CD14-positive monocyte (primary cell): ENCODE measurements around the gene TRIM60. TPM values are rescaled to one million over a fixed set of nuclear protein-coding genes. Genes with fewer than 3 reads are reported as not detected.

Experiments
- DNase-seq, 3 donors: peaks; one replicate each; pipeline ENCODE4 v3.0.0-alpha.2; 2011 to 2022
- H2AFZ ChIP-seq: 2 replicates; pipeline ENCODE4 v1.6.0; 2012; ENCODE audit warnings: mild to moderate bottlenecking, low read depth, low read length, inconsistent platforms; ENCODE audit not compliant: insufficient read depth, poor library complexity, severe bottlenecking
- H3K27ac ChIP-seq, 2 donors: 1 replicate in 1 of 2; 2 replicates in 1 of 2; pipeline ENCODE4 v1.5.1; 2012 to 2013; ENCODE audit warnings: low read length in 2 of 2, control low read depth in 1 of 2, inconsistent platforms in 1 of 2, low read depth in 1 of 2, mild to moderate bottlenecking in 1 of 2
- H3K27me3 ChIP-seq, 2 donors: one replicate each; pipeline versions ENCODE4 v1.6.0 to v1.6.1; 2011 to 2013; ENCODE audit warnings: low read length in 2 of 2; ENCODE audit not compliant: control insufficient read depth in 2 of 2, insufficient read depth in 2 of 2
- H3K36me3 ChIP-seq, 2 donors: replicated peaks in 1 of 2; 1 replicate in 1 of 2; 2 replicates in 1 of 2; pipeline versions ENCODE4 v1.5.1 to v1.6.1; 2012 to 2013; ENCODE audit warnings: low read length in 2 of 2, control low read depth in 1 of 2, inconsistent platforms in 1 of 2, mild to moderate bottlenecking in 1 of 2; ENCODE audit not compliant: insufficient read depth in 2 of 2, control insufficient read depth in 1 of 2
- H3K4me1 ChIP-seq, 2 donors: 1 replicate in 1 of 2; 2 replicates in 1 of 2; pipeline versions ENCODE4 v1.5.1 to v1.6.1; 2012 to 2013; ENCODE audit warnings: low read length in 2 of 2, control low read depth in 1 of 2, inconsistent platforms in 1 of 2, mild to moderate bottlenecking in 1 of 2, moderate library complexity in 1 of 2; ENCODE audit not compliant: insufficient read depth in 2 of 2, control insufficient read depth in 1 of 2
- H3K4me2 ChIP-seq: replicated peaks from 2 replicates; pipeline ENCODE3; 2012; ENCODE audit warnings: low read length, moderate library complexity, mild to moderate bottlenecking; ENCODE audit not compliant: poor library complexity, severe bottlenecking; ENCODE audit errors: extremely low read depth
- H3K4me3 ChIP-seq, 3 experiments: fragments of 200-600 bp in 1 of 3; sonication (generic) in 1 of 3; replicated peaks in 1 of 3; 1 replicate in 2 of 3; 2 replicates in 1 of 3; pipeline ENCODE4 v1.5.1; 2011 to 2013; ENCODE audit warnings: low read length in 3 of 3, mild to moderate bottlenecking in 3 of 3, control low read depth in 2 of 3, low read depth in 2 of 3, inconsistent platforms in 1 of 3, moderate library complexity in 1 of 3
- H3K79me2 ChIP-seq: 2 replicates; pipeline ENCODE4 v1.6.0; 2012; ENCODE audit warnings: mild to moderate bottlenecking, control low read depth, inconsistent platforms, low read length, moderate library complexity; ENCODE audit not compliant: insufficient read depth
- H3K9ac ChIP-seq: 2 replicates; pipeline ENCODE4 v1.6.0; 2017; ENCODE audit warnings: low read length, mild to moderate bottlenecking; ENCODE audit not compliant: insufficient read depth, poor library complexity, severe bottlenecking
- H3K9me3 ChIP-seq, 2 donors: replicated peaks in 1 of 2; 1 replicate in 1 of 2; 2 replicates in 1 of 2; pipeline versions ENCODE4 v1.5.1 to v1.6.1; 2012 to 2013; ENCODE audit warnings: low read length in 2 of 2, control low read depth in 1 of 2; ENCODE audit not compliant: control insufficient read depth in 1 of 2, insufficient read depth in 1 of 2
- H4K20me1 ChIP-seq: 2 replicates; pipeline ENCODE4 v1.6.0; 2012; ENCODE audit warnings: mild to moderate bottlenecking, low read length, control low read depth, moderate library complexity; ENCODE audit not compliant: insufficient read depth
- H3K27ac Mint-ChIP-seq, 7 donors: one replicate each; pipeline ENCODE4 v1.8.0; 2020; ENCODE audit warnings: mild to moderate bottlenecking in 7 of 7, mixed read lengths in 7 of 7, moderate library complexity in 6 of 7, inconsistent platforms in 2 of 7
- H3K27me3 Mint-ChIP-seq, 3 donors: one replicate each; pipeline ENCODE4 v1.8.0; 2021 to 2022; ENCODE audit warnings: low read depth in 3 of 3, mild to moderate bottlenecking in 3 of 3, mixed read lengths in 3 of 3, moderate library complexity in 3 of 3, inconsistent platforms in 1 of 3
- H3K36me3 Mint-ChIP-seq, 2 donors: one replicate each; pipeline ENCODE4 v1.8.0; 2020; ENCODE audit warnings: mixed read lengths in 2 of 2, inconsistent platforms in 1 of 2, mild to moderate bottlenecking in 1 of 2
- H3K4me1 Mint-ChIP-seq: one replicate; pipeline ENCODE4 v1.8.0; 2020; ENCODE audit warnings: mild to moderate bottlenecking, mixed read lengths
- H3K4me3 Mint-ChIP-seq, 2 donors: one replicate each; pipeline ENCODE4 v1.8.0; 2020; ENCODE audit warnings: mild to moderate bottlenecking in 2 of 2, mixed read lengths in 2 of 2, moderate library complexity in 1 of 2
- H3K9me3 Mint-ChIP-seq, 7 donors: one replicate each; pipeline ENCODE4 v1.8.0; 2020 to 2022; ENCODE audit warnings: mixed read lengths in 7 of 7, mild to moderate bottlenecking in 6 of 7, moderate library complexity in 6 of 7, inconsistent platforms in 2 of 7
- CTCF ChIP-seq: fragments of 200-600 bp; IDR thresholded peaks from one replicate; pipeline ENCODE4 v1.8.0; 2022; ENCODE audit warnings: antibody characterized with exemption, mild to moderate bottlenecking
- WGBS: methylation state at CpG from one replicate; pipeline ENCODE4 v1.1.5; 2013; ENCODE audit warnings: missing lambda C conversion rate; ENCODE audit not compliant: insufficient coverage; 5-methylcytosine and 5-hydroxymethylcytosine counted together
- intact Hi-C, 2 donors: fragments of 100-400 bp; cut with micrococcal nuclease; formaldehyde crosslinking; loops; one replicate each; pipeline versions ENCODE4 v1.15.0 to v1.15.1; 2023
- polyA plus RNA-seq, 3 donors: library from polyadenylated mRNA; depleted of rRNA in 1 of 3; unstranded in 2 of 3; stranded (reverse) in 1 of 3; fragments of 300-500 nt in 2 of 3; fragments of >200 nt in 1 of 3; fragmentation: Illumina TruSeq in 2 of 3; gene quantifications; 1 replicate in 2 of 3; 2 replicates in 1 of 3; pipeline ENCODE4 v1.2.3, GENCODE V29; 2012 to 2021
- small RNA-seq: library from RNA; depleted of rRNA; stranded (forward); fragments of <200 nt; gene quantifications from one replicate; pipeline ENCODE3, GENCODE V24; 2012; ENCODE audit warnings: low read depth; ENCODE audit not compliant: insufficient read length

The TRIM60 gene
- polyA plus RNA-seq, 3 donors = not detected

- Histone ChIP-seq H2AFZ (no peak overlapping the region), H3K27ac (no peak overlapping the region), H3K9ac (no peak overlapping the region), H3K36me3 (peaks cover 45 to 91% of the 10 kb centered on the region in 2 donors), H3K9me3 (no peaks in the 10 kb centered on the region), H4K20me1 (no peaks in the 10 kb centered on the region), H3K4me3 (no peak overlapping the region), H3K4me2 (no peak overlapping the region), H3K79me2 (no peaks in the 10 kb centered on the region), H3K27me3 (no peaks in the 10 kb centered on the region), H3K4me1 (no peaks in the 10 kb centered on the region)
- H3K36me3 Mint-ChIP-seq = peaks cover 49 to 73% of the 10 kb centered on the region in 2 donors
- intact Hi-C loops = no loop called here
- no peak for TF ChIP-seq CTCF
- H3K27me3 Mint-ChIP-seq = no peaks in the 10 kb centered on the region
- H3K9me3 Mint-ChIP-seq = no peaks in the 10 kb centered on the region
- no peaks in the 10 kb centered on the region for H3K4me1 Mint-ChIP-seq
- peak overlapping the region in 3 of 7 donors; percentile 20 to 68 (median 37) for H3K27ac Mint-ChIP-seq
- no CpG with 5 or more reads among the region's 2 CpGs for WGBS
- H3K4me3 Mint-ChIP-seq = no peak overlapping the region
- no peak for DNase-seq
These were observed 54.1 kb downstream of the TRIM60 start for GRCh38 chr4:165085946-165086345.

- no peak overlapping the region for H3K27ac ChIP-seq
- H3K4me2 ChIP-seq = no peak overlapping the region
- Mint-ChIP-seq H3K27me3 (no peaks in the 10 kb centered on the region), H3K9me3 (no peaks in the 10 kb centered on the region), H3K4me1 (no peaks in the 10 kb centered on the region), H3K4me3 (no peak overlapping the region), H3K36me3 (peaks cover 60 to 94% of the 10 kb centered on the region in 2 donors), H3K27ac (no peak overlapping the region)
- intact Hi-C loops = no loop called here
- TF ChIP-seq CTCF = no peak
- H2AFZ ChIP-seq = no peak overlapping the region
- no peaks in the 10 kb centered on the region for H3K9me3 ChIP-seq
- H3K36me3 ChIP-seq = peaks cover 60 to 98% of the 10 kb centered on the region in 2 donors
- no peak for DNase-seq
- 90% methylated on average over 3 of the region's 3 CpGs for WGBS
- no peaks in the 10 kb centered on the region for H3K27me3 ChIP-seq
- H3K4me3 ChIP-seq = no peak overlapping the region
- no peaks in the 10 kb centered on the region for H4K20me1 ChIP-seq
- H3K79me2 ChIP-seq = no peaks in the 10 kb centered on the region
- no peak overlapping the region for H3K9ac ChIP-seq
- H3K4me1 ChIP-seq = no peaks in the 10 kb centered on the region
These were observed 56.6 kb downstream of the TRIM60 start for GRCh38 chr4:165088366-165088765.

Small RNA genes within 50 kb of the gene (small RNA-seq; reads per million reads assigned to genes)
- not detected for gene AC106872.12

Other genes starting within 250 kb of the TRIM60 start
- not detected for gene APELA, start 154.8 kb upstream of the TRIM60 start, polyA plus RNA-seq
- under 1 TPM in 1 of 3 donors, not detected in 2; 0.04 TPM for gene TRIM61, start 54.3 kb upstream of the TRIM60 start, polyA plus RNA-seq
- gene TRIM75, start 21.9 kb downstream of the TRIM60 start, polyA plus RNA-seq = not detected
- 10 to 100 TPM in 2 of 3 donors, 1 to 10 TPM in 1; 7.3 to 22.4 (median 15.5) TPM for gene TMEM192, start 80.9 kb downstream of the TRIM60 start, polyA plus RNA-seq
- gene KLHL2, start 175.6 kb downstream of the TRIM60 start, polyA plus RNA-seq = 10 to 100 TPM in 2 of 3 donors, 1 to 10 TPM in 1; 6.9 to 22.6 (median 11.1) TPM